HEK293 (cell line): Measurements from ENCODE around the gene CALM3.

ENCODE experiments used
- CTCF ChIA-PET: fragments of 350-600 bp; formaldehyde crosslinking; extraction: SDS; loops from one replicate; lab custom pipeline; 2021; ENCODE audit warnings: antibody characterized with exemption; lab: Yijun Ruan, JAX
- POLR2A ChIA-PET: fragments of 300-600 bp; formaldehyde crosslinking; extraction: SDS; loops from one replicate; lab custom pipeline; 2020; ENCODE audit warnings: antibody characterized with exemption, inconsistent platforms; lab: Yijun Ruan, JAX
- H3K27ac ChIP-seq: fragments of 200-500 bp; sonication (Bioruptor generic); 2 replicates; pipeline ENCODE4 v1.5.1; 2014; ENCODE audit warnings: low read depth, low read length, control low read depth, inconsistent platforms; ENCODE audit errors: extremely low read depth
- H3K36me3 ChIP-seq, 2 experiments: fragments of 200-500 bp in 1 of 2; sonication (Bioruptor generic) in 1 of 2; 1 replicate in 1 of 2; 2 replicates in 1 of 2; pipeline ENCODE4 v1.5.1; 2014 to 2017; ENCODE audit warnings: inconsistent platforms in 2 of 2, low read length in 2 of 2; ENCODE audit not compliant: control insufficient read depth in 2 of 2, insufficient read depth in 1 of 2
- H3K4me1 ChIP-seq: fragments of 200-500 bp; sonication (Bioruptor generic); 2 replicates; pipeline ENCODE4 v1.5.1; 2014; ENCODE audit warnings: mild to moderate bottlenecking, low read length, inconsistent platforms; ENCODE audit not compliant: control insufficient read depth, insufficient read depth
- H3K4me3 ChIP-seq: 2 replicates; pipeline ENCODE4 v1.5.1; 2011; ENCODE audit warnings: low read depth, mild to moderate bottlenecking, control low read depth, low read length, moderate library complexity
- H3K9me3 ChIP-seq: fragments of 200-500 bp; sonication (Bioruptor generic); 2 replicates; pipeline ENCODE4 v1.5.1; 2014; ENCODE audit warnings: low read depth, low read length, inconsistent platforms; ENCODE audit not compliant: control insufficient read depth, insufficient read depth
- EGR2 ChIP-seq: fragments of 450-650 bp; formaldehyde crosslinking; IDR thresholded peaks from 2 replicates; pipeline ENCODE4 v1.5.1; 2016; ENCODE audit warnings: low read depth, missing biosample characterization, missing genetic modification characterization
- FEZF1 ChIP-seq: fragments of 450-650 bp; formaldehyde crosslinking; IDR thresholded peaks from 2 replicates; pipeline ENCODE4 v1.5.1; 2016; ENCODE audit warnings: missing biosample characterization, missing genetic modification characterization
- GLIS1 ChIP-seq: fragments of 450-650 bp; formaldehyde crosslinking; IDR thresholded peaks from 2 replicates; pipeline ENCODE4 v1.5.1; 2016; ENCODE audit warnings: missing biosample characterization, missing genetic modification characterization
- KLF1 ChIP-seq: fragments of 450-650 bp; formaldehyde crosslinking; IDR thresholded peaks from 2 replicates; pipeline ENCODE4 v1.5.1; 2016; ENCODE audit warnings: missing biosample characterization, missing genetic modification characterization
- KLF16 ChIP-seq: fragments of 450-650 bp; formaldehyde crosslinking; IDR thresholded peaks from 2 replicates; pipeline ENCODE4 v1.5.1; 2017; ENCODE audit warnings: missing biosample characterization, missing genetic modification characterization
- MYNN ChIP-seq: fragments of 450-650 bp; formaldehyde crosslinking; IDR thresholded peaks from 2 replicates; pipeline ENCODE4 v1.5.1; 2016; ENCODE audit warnings: missing biosample characterization, missing genetic modification characterization, borderline replicate concordance
- PATZ1 ChIP-seq: fragments of 450-650 bp; formaldehyde crosslinking; IDR thresholded peaks from 2 replicates; pipeline ENCODE4 v1.5.1; 2016; ENCODE audit warnings: missing biosample characterization, missing genetic modification characterization
- REPIN1 ChIP-seq: fragments of 450-650 bp; formaldehyde crosslinking; IDR thresholded peaks from 2 replicates; pipeline ENCODE4 v1.5.1; 2017; ENCODE audit warnings: missing biosample characterization, missing genetic modification characterization, low read depth
- SCRT1 ChIP-seq: fragments of 450-650 bp; formaldehyde crosslinking; IDR thresholded peaks from 2 replicates; pipeline ENCODE4 v1.5.1; 2016; ENCODE audit warnings: missing biosample characterization, missing genetic modification characterization, borderline replicate concordance
- SCRT2 ChIP-seq: fragments of 450-650 bp; formaldehyde crosslinking; IDR thresholded peaks from 2 replicates; pipeline ENCODE4 v1.5.1; 2016; ENCODE audit warnings: missing biosample characterization, missing genetic modification characterization
- SETDB1 ChIP-seq: IDR thresholded peaks from one replicate; pipeline ENCODE4 v1.6.1; 2017; ENCODE audit warnings: mild to moderate bottlenecking, low read length, moderate library complexity, mixed read lengths; ENCODE audit not compliant: insufficient read length
- SP7 ChIP-seq: fragments of 450-650 bp; formaldehyde crosslinking; IDR thresholded peaks from 2 replicates; pipeline ENCODE4 v1.5.1; 2016; ENCODE audit warnings: missing biosample characterization, missing genetic modification characterization
- ZBTB17 ChIP-seq: fragments of 450-650 bp; formaldehyde crosslinking; IDR thresholded peaks from 2 replicates; pipeline ENCODE4 v1.5.1; 2016; ENCODE audit warnings: missing biosample characterization, missing genetic modification characterization
- ZBTB48 ChIP-seq: fragments of 450-650 bp; formaldehyde crosslinking; IDR thresholded peaks from 2 replicates; pipeline ENCODE4 v1.5.1; 2016; ENCODE audit warnings: missing biosample characterization, missing genetic modification characterization
- ZFHX2 ChIP-seq: fragments of 450-650 bp; formaldehyde crosslinking; conservative IDR thresholded peaks from 2 replicates; pipeline ENCODE4 v1.5.1; 2016; ENCODE audit warnings: missing biosample characterization, missing genetic modification characterization
- ZIC2 ChIP-seq: fragments of 450-650 bp; formaldehyde crosslinking; IDR thresholded peaks from 2 replicates; pipeline ENCODE4 v1.5.1; 2016; ENCODE audit warnings: missing biosample characterization, missing genetic modification characterization
- ZNF24 ChIP-seq: fragments of 450-650 bp; formaldehyde crosslinking; IDR thresholded peaks from 2 replicates; pipeline ENCODE4 v1.5.1; 2016; ENCODE audit warnings: missing biosample characterization, missing genetic modification characterization
- ZNF335 ChIP-seq: fragments of 450-650 bp; formaldehyde crosslinking; conservative IDR thresholded peaks from 2 replicates; pipeline ENCODE4 v1.5.1; 2016; ENCODE audit warnings: missing biosample characterization, missing genetic modification characterization
- ZNF521 ChIP-seq: fragments of 450-650 bp; formaldehyde crosslinking; IDR thresholded peaks from 2 replicates; pipeline ENCODE4 v1.5.1; 2017; ENCODE audit warnings: missing biosample characterization, mild to moderate bottlenecking, missing genetic modification characterization
- ZNF623 ChIP-seq: fragments of 450-650 bp; formaldehyde crosslinking; IDR thresholded peaks from 2 replicates; pipeline ENCODE4 v1.5.1; 2016; ENCODE audit warnings: missing biosample characterization, missing genetic modification characterization
- ZNF626 ChIP-seq: fragments of 450-650 bp; sonication (Bioruptor Pico); formaldehyde crosslinking; IDR thresholded peaks from 2 replicates; pipeline ENCODE4 v1.5.1; 2018; ENCODE audit warnings: missing biosample characterization, missing genetic modification characterization, inconsistent platforms
- TF ChIP-seq, protein P1 (sequence below): fragments of 450-650 bp; formaldehyde crosslinking; IDR thresholded peaks from 2 replicates; pipeline ENCODE4 v1.5.1; 2016; ENCODE audit warnings: missing biosample characterization, missing genetic modification characterization
- TF ChIP-seq, protein P2 (sequence below): fragments of 450-650 bp; formaldehyde crosslinking; IDR thresholded peaks from 2 replicates; pipeline ENCODE4 v1.5.1; 2017; ENCODE audit warnings: missing biosample characterization, missing genetic modification characterization
- TF ChIP-seq, protein P3 (sequence below): fragments of 450-650 bp; formaldehyde crosslinking; IDR thresholded peaks from 2 replicates; pipeline ENCODE4 v1.5.1; 2017; ENCODE audit warnings: missing biosample characterization, missing genetic modification characterization

Gene CALM3

GRCh38 chr19:46573679-46574498 lies 27.2 kb upstream of the CALM3 start:
- ChIA-PET CTCF (interaction anchor here (0.7 to 1.0 kb wide), 7 partner anchors 27 to 380 kb away, joined by 3 to 5 read pairs (median 3); partner anchors contain the start of genes CALM3 and DACT3), POLR2A (interaction anchor here (2.1 kb wide), 1 partner anchor 27 kb away, joined by 8 read pairs; the partner anchor contains the start of gene CALM3)
- no peaks in the 10 kb centered on the region for H3K9me3 ChIP-seq
- no peak overlapping the region for H3K27ac ChIP-seq
- TF ChIP-seq SCRT1 (peak; percentile 60; the same call in 1 of the 2 replicates), ZNF521 (tag by site-specific recombination) (no peak), ZNF626 (no peak), SETDB1 (no peak), ZBTB17 (tag by site-specific recombination) (peak; percentile 30; the same call in 1 of the 2 replicates), SCRT2 (peak; percentile 82)
- H3K4me3 ChIP-seq: no peak overlapping the region
- no peaks in the 10 kb centered on the region for H3K36me3 ChIP-seq
- H3K4me1 ChIP-seq: peaks cover 5% of the 10 kb centered on the region; the same call in 1 of the 2 replicates

DNA sequence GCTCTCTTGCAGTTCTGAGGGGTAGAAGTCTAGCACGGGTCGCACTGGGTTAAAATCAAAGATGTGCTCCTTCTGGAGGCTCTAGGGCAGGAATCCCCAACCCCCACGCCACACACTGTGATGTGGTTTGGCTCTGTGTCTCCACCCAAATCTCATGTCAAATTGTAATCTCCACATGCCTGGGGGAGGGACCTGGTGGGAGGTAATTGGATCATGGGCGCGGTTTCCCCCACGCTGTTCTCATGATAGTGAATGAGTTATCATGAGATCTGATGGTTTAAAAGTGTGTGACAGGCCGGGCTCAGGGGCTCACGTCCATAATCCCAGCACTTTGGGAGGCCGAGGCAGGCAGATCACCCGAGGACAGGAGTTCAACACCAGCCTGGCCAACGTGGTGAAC lies 26.6 kb upstream of the CALM3 start:
- no peaks in the 10 kb centered on the region for H3K36me3 ChIP-seq
- H3K27ac ChIP-seq: no peak overlapping the region
- peaks cover 5% of the 10 kb centered on the region; the same call in 1 of the 2 replicates for H3K4me1 ChIP-seq
- no peaks in the 10 kb centered on the region for H3K9me3 ChIP-seq
- CTCF ChIA-PET: interaction anchor here (0.9 to 1.0 kb wide), 3 partner anchors 26 to 87 kb away, joined by 3 read pairs; partner anchors contain the start of genes CALM3 and DACT3
- H3K4me3 ChIP-seq: no peak overlapping the region
- POLR2A ChIA-PET: interaction anchor here (2.1 kb wide), 1 partner anchor 26 kb away, joined by 8 read pairs; the partner anchor contains the start of gene CALM3
- TF ChIP-seq KLF1: peak; percentile 90
- TF ChIP-seq SP7 (tag by site-specific recombination): 0 out of 2 replicates have a peak, but pooled peaks have one; percentile 20
- TF ChIP-seq, protein P1, sequence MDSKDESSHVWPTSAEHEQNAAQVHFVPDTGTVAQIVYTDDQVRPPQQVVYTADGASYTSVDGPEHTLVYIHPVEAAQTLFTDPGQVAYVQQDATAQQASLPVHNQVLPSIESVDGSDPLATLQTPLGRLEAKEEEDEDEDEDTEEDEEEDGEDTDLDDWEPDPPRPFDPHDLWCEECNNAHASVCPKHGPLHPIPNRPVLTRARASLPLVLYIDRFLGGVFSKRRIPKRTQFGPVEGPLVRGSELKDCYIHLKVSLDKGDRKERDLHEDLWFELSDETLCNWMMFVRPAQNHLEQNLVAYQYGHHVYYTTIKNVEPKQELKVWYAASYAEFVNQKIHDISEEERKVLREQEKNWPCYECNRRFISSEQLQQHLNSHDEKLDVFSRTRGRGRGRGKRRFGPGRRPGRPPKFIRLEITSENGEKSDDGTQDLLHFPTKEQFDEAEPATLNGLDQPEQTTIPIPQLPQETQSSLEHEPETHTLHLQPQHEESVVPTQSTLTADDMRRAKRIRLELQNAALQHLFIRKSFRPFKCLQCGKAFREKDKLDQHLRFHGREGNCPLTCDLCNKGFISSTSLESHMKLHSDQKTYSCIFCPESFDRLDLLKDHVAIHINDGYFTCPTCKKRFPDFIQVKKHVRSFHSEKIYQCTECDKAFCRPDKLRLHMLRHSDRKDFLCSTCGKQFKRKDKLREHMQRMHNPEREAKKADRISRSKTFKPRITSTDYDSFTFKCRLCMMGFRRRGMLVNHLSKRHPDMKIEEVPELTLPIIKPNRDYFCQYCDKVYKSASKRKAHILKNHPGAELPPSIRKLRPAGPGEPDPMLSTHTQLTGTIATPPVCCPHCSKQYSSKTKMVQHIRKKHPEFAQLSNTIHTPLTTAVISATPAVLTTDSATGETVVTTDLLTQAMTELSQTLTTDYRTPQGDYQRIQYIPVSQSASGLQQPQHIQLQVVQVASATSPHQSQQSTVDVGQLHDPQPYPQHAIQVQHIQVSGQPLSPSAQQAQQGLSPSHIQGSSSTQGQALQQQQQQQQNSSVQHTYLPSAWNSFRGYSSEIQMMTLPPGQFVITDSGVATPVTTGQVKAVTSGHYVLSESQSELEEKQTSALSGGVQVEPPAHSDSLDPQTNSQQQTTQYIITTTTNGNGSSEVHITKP (tag by site-specific recombination): peak; percentile 70
- TF ChIP-seq ZFHX2 (tag by site-specific recombination): peak; percentile 97
- 0 out of 2 replicates have a peak, but pooled peaks have one; percentile 18 for TF ChIP-seq ZNF24
- TF ChIP-seq KLF16 (tag by site-specific recombination): peak; percentile 25; the same call in 1 of the 2 replicates
- TF ChIP-seq, protein P2, sequence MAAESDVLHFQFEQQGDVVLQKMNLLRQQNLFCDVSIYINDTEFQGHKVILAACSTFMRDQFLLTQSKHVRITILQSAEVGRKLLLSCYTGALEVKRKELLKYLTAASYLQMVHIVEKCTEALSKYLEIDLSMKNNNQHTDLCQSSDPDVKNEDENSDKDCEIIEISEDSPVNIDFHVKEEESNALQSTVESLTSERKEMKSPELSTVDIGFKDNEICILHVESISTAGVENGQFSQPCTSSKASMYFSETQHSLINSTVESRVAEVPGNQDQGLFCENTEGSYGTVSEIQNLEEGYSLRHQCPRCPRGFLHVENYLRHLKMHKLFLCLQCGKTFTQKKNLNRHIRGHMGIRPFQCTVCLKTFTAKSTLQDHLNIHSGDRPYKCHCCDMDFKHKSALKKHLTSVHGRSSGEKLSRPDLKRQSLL (tag by site-specific recombination): 0 out of 2 replicates have a peak, but pooled peaks have one; percentile 25
- no peak for TF ChIP-seq ZNF623 (tag by site-specific recombination)
- peak; percentile 78 for TF ChIP-seq ZNF335
- TF ChIP-seq REPIN1: no peak
- peak; percentile 81 for TF ChIP-seq ZIC2
- TF ChIP-seq MYNN: no peak
- TF ChIP-seq SCRT2: no peak
- 0 out of 2 replicates have a peak, but pooled peaks have one; percentile 14 for TF ChIP-seq ZBTB48 (tag by site-specific recombination)
- TF ChIP-seq, protein P3, sequence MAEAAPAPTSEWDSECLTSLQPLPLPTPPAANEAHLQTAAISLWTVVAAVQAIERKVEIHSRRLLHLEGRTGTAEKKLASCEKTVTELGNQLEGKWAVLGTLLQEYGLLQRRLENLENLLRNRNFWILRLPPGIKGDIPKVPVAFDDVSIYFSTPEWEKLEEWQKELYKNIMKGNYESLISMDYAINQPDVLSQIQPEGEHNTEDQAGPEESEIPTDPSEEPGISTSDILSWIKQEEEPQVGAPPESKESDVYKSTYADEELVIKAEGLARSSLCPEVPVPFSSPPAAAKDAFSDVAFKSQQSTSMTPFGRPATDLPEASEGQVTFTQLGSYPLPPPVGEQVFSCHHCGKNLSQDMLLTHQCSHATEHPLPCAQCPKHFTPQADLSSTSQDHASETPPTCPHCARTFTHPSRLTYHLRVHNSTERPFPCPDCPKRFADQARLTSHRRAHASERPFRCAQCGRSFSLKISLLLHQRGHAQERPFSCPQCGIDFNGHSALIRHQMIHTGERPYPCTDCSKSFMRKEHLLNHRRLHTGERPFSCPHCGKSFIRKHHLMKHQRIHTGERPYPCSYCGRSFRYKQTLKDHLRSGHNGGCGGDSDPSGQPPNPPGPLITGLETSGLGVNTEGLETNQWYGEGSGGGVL (tag by site-specific recombination): peak; percentile 61; the same call in 1 of the 2 replicates
- peak; percentile 94 for TF ChIP-seq EGR2
- TF ChIP-seq FEZF1 (tag by site-specific recombination): 0 out of 2 replicates have a peak, but pooled peaks have one; percentile 8
- TF ChIP-seq ZBTB17 (tag by site-specific recombination): 0 out of 2 replicates have a peak, but pooled peaks have one; percentile 20
- TF ChIP-seq GLIS1: peak; percentile 88
- peak; percentile 31; the same call in 1 of the 2 replicates for TF ChIP-seq PATZ1 (tag by site-specific recombination)
